Measurements from ENCODE around the gene MICAL2.

- TF ChIP-seq, protein P1, sequence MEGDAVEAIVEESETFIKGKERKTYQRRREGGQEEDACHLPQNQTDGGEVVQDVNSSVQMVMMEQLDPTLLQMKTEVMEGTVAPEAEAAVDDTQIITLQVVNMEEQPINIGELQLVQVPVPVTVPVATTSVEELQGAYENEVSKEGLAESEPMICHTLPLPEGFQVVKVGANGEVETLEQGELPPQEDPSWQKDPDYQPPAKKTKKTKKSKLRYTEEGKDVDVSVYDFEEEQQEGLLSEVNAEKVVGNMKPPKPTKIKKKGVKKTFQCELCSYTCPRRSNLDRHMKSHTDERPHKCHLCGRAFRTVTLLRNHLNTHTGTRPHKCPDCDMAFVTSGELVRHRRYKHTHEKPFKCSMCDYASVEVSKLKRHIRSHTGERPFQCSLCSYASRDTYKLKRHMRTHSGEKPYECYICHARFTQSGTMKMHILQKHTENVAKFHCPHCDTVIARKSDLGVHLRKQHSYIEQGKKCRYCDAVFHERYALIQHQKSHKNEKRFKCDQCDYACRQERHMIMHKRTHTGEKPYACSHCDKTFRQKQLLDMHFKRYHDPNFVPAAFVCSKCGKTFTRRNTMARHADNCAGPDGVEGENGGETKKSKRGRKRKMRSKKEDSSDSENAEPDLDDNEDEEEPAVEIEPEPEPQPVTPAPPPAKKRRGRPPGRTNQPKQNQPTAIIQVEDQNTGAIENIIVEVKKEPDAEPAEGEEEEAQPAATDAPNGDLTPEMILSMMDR (IDR thresholded peaks at IDR 0.05 in 4 of 5, conservative IDR thresholded peaks at IDR 0.05 in 1 of 5) = no peak
- no peak for TF ChIP-seq POLR2A (IDR thresholded peaks at IDR 0.05)
Observed at GRCh38 chr11:12121011-12121410, 10.6 kb downstream of the MICAL2 start.

Measured in gastrocnemius medialis (tissue), 4 donors.